ENCODE results near the gene DPY19L3. TPM values are rescaled to one million over a fixed set of nuclear protein-coding genes. Genes with fewer than 3 reads are reported as not detected.

Gene DPY19L3
- total and polyA plus RNA-seq, 2 experiments from 2014 or later: 12.5 to 64.3 TPM

- no peak for TF ChIP-seq CTCF (IDR thresholded peaks at IDR 0.05; ENCODE audit: low read depth, low read length)
- H3K27ac ChIP-seq: no peak overlapping the region
- H3K36me3 ChIP-seq: no peaks in the 10 kb centered on the region
- no peak for DNase-seq (ENCODE audit: low read depth in 1 of 2, low spot score in 1 of 2)
- no peak overlapping the region for H3K4me3 ChIP-seq
- H3K27me3 ChIP-seq: no peaks in the 10 kb centered on the region
- no peaks in the 10 kb centered on the region for H3K9me3 ChIP-seq (ENCODE audit: low read depth)
- no peaks in the 10 kb centered on the region for H3K4me1 ChIP-seq (ENCODE audit: low read depth)
Measured at GRCh38 chr19:32522967-32523366, 117.4 kb downstream of the DPY19L3 start.

- H3K36me3 ChIP-seq: no peaks in the 10 kb centered on the region
- TF ChIP-seq CTCF (IDR thresholded peaks at IDR 0.05; ENCODE audit: low read depth, low read length): no peak
- H3K9me3 ChIP-seq (ENCODE audit: low read depth): no peaks in the 10 kb centered on the region
- no peaks in the 10 kb centered on the region for H3K27me3 ChIP-seq
- no peaks in the 10 kb centered on the region for H3K4me1 ChIP-seq (ENCODE audit: low read depth)
- no peak overlapping the region for H3K27ac ChIP-seq
- H3K4me3 ChIP-seq: no peak overlapping the region
- no peak for DNase-seq (ENCODE audit: low read depth in 1 of 2, low spot score in 1 of 2)
Measured at GRCh38 chr19:32526895-32527294, 121.3 kb downstream of the DPY19L3 start.

GRCh38 chr19:32530773-32531172, 125.2 kb downstream of the DPY19L3 start:
- DNase-seq (ENCODE audit: low read depth in 1 of 2, low spot score in 1 of 2): no peak
- no peak for TF ChIP-seq CTCF (IDR thresholded peaks at IDR 0.05; ENCODE audit: low read depth, low read length)

GRCh38 chr19:32532233-32532632, 126.7 kb downstream of the DPY19L3 start:
- no peaks in the 10 kb centered on the region for H3K9me3 ChIP-seq (ENCODE audit: low read depth)
- H3K27me3 ChIP-seq: no peaks in the 10 kb centered on the region
- TF ChIP-seq CTCF (IDR thresholded peaks at IDR 0.05; ENCODE audit: low read depth, low read length): no peak
- no peaks in the 10 kb centered on the region for H3K4me1 ChIP-seq (ENCODE audit: low read depth)
- no peak for DNase-seq (ENCODE audit: low read depth in 1 of 2, low spot score in 1 of 2)
- H3K4me3 ChIP-seq: no peak overlapping the region
- H3K27ac ChIP-seq: no peak overlapping the region
- H3K36me3 ChIP-seq: no peaks in the 10 kb centered on the region

More at GRCh38 chr19:32530773-32531172, 125.2 kb downstream of the DPY19L3 start:
- Histone ChIP-seq H3K36me3 (no peaks in the 10 kb centered on the region), H3K4me1 (ENCODE audit: low read depth) (no peaks in the 10 kb centered on the region), H3K27ac (no peak overlapping the region), H3K27me3 (no peaks in the 10 kb centered on the region), H3K4me3 (no peak overlapping the region), H3K9me3 (ENCODE audit: low read depth) (no peaks in the 10 kb centered on the region)

Other genes starting within 250 kb of the DPY19L3 start
- gene ZNF507, start 60.2 kb upstream of the DPY19L3 start, total RNA-seq: 6.2 and 10.2 TPM in 2 replicates
- 4.6 and 6.9 TPM in 2 replicates for gene ZNF507, start 60.2 kb upstream of the DPY19L3 start, polyA plus RNA-seq
- 236 and 250 TPM in 2 replicates for gene PDCD5, start 175.4 kb downstream of the DPY19L3 start, total RNA-seq
- 245 and 275 TPM in 2 replicates for gene PDCD5, start 175.4 kb downstream of the DPY19L3 start, polyA plus RNA-seq